Retina (tissue), 1 donor: ENCODE results near the gene ZNF618.

Source experiments
- DNase-seq: peaks from one replicate; pipeline ENCODE4 v3.0.0-alpha.2; 2016

The ZNF618 gene

DNA sequence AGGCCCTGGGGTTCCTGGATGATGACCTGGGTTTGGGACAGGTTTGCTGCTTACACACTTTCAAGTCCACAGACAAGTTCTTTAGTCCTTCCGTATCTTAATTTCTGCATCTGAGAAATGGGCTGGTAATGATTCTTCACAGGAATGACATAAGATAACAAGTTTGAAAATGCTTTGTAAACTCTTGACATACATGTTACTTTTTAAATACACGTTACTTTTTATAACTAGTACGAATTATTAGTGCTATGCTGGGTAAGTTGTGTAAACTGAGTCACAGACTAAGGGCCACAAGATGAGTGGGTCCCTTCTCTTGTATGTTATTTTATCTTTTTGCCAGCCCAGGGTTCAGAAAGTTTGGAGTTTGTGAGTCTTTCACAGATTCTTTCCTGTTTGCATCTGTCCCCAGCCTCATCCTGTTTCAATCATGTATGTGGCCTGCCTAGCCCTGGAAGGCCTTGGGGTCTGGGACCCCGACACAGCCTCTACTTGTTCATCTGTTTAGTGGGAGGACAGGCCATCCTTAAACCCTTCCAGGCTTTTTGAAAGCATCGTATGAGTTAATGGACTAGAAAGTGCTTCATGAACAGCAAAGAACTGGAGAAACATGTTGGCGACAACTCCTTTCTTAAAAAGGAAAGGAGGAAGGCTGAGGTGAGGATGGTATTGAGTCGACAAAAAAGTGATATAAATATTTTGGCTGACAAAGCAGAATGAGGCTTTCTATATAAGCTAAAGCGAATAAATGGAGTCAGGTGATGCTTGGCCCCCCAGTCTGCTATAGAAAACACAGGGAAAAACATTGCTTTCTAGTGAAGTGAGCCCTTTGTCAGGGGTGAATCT lies 9.3 kb downstream of the ZNF618 start:
- no peak for DNase-seq

DNA sequence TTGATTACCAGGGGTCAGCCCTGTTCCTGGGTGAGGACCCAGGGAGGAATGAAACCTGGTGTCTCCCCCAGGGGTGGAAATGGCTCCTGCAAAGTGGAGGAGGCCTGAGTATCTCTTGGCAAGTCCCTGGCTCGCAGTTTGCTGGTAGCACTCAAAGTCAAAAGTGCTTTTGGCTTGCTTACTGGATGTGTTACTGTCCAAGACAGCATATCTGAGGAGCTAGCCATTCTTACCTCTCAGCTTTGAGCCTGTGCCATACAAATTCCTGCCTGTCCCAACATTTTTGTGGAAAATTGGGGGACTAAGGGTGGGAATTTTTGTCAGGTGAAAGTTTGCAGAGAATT lies 9.9 kb downstream of the ZNF618 start:
- no peak for DNase-seq

DNA sequence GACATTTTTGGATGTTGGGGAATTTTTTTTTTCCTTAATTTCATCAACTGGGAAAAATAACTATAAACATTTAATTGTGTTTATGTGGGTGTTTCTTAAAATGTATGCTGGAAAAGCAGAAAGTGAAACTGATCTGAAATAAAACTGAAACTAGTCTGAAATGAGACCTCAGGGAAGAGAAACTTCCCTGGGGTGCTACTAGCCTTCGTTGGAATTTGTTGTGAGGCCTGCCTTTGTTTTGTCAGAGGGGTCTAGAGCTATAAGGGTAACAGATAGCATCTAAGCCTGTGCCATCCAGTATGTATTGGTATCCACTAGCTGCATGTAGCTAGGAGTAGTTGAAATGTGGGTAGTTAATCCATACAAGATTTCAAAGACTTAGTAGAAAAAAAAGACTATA lies 10.4 kb downstream of the ZNF618 start:
- no peak for DNase-seq

DNA sequence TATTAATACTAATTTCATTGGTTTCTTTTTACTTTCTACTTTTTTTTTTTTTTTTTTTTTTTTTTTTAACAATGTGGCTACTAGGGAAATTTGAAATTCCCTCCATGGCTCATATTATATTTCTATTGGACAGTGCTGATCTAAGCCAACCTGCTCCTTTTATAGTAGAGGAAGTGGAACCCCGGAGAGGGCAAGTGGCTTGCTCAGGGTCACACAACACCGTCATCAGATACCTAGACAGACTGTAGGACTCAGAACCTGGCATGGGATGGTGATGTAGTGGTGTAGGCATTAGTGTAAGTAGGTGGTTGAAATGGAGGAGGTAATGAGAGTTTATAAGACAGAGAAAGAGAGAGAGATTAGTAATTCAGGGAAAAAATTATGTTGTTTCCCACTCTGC lies 10.8 kb downstream of the ZNF618 start:
- DNase-seq: no peak

DNA sequence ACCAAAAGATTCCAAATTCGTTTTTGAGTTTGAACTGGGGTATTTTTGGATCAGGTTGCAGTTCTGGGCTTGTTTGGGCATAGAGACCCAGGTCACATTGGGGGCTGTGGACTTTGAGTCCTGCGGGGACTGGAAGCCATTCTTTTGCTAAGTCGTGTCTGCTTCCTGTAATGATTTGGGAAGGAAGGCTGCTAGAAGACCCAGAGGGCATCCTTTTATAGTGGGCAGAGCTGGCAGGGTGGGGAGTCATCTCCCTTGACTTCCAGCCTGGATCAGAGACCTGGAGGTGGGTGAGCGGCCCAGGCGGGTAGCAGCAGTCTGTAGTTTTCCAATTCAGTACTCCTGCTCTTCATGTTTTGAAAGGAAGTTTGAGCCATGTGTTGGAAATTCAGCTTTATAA lies 11.3 kb downstream of the ZNF618 start:
- no peak for DNase-seq

- no peak for DNase-seq
These were observed 12.2 kb downstream of the ZNF618 start for GRCh38 chr9:113888336-113888735.

GRCh38 chr9:113888976-113889375 lies 12.9 kb downstream of the ZNF618 start:
- DNase-seq: no peak

GRCh38 chr9:113890704-113891103 lies 14.6 kb downstream of the ZNF618 start:
- no peak for DNase-seq

GRCh38 chr9:113892861-113893491 lies 16.9 kb downstream of the ZNF618 start:
- no peak for DNase-seq

- no peak for DNase-seq
These were observed 18.1 kb downstream of the ZNF618 start for GRCh38 chr9:113894166-113894565.

GRCh38 chr9:113895526-113895925 lies 19.4 kb downstream of the ZNF618 start:
- DNase-seq: no peak

DNA sequence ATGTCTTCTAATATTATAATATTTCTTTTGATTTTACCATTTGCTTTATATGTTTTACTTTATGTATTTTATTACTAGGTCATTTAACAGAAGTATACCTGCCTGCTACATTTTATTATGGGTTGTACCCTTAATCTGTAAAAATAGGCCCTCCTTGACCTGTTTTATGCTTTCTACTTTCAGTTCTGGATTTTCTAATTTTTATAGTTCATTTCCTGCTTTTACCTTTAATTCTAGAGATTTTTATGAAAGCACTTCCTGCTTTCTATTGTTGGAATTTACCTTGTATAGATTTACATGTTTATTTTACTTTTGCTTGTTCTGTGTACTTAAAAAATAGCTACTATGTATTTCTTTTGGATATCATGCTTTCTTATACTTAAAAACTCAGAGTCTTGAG lies 20.6 kb downstream of the ZNF618 start:
- no peak for DNase-seq

DNA sequence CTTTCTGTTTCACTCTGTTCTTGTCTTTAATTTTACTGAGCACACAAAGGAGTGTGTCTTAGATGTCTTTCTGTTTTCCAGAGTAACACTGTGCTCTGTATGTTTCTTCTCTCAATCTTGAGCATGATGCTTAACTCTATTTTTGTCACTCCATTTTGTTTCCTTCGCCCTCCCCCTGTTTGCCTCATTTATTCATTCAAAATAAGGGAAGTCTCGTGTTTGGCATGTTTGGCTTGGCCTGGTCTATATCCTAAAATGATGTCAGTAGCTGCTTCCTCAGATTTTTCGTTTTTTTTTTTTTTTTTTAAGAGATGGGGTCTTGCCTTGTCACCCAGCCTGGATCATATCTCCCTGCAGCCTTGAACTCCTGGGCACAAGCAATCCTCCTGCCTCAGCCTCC lies 22.0 kb downstream of the ZNF618 start:
- DNase-seq: no peak

- no peak for DNase-seq
These were observed 22.5 kb downstream of the ZNF618 start for GRCh38 chr9:113898596-113898995.

GRCh38 chr9:113899205-113899604 lies 23.1 kb downstream of the ZNF618 start:
- no peak for DNase-seq

DNA sequence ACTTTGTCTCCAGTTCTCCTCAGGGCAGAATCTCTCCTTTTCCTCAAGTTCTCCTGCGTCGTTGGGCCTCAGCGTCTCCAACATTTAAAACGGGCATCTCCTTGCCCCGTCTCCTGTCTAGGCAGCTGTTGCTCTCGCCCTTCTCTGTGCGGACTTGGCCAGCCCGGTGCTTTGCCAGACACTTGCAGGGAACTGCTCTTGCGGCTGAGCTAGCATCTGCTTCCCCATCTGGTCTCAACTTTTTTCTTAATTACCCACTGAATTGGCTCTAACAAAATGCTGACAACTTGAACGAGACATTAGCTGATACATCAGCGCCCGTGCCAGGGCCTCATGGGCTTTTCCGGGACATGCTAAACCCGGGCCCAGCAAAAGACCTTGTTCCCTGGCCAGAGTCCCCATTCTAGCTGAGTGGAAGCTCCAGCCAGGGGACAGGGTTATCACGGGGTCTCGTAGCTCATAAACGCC lies 25.1 kb downstream of the ZNF618 start:
- no peak for DNase-seq

DNA sequence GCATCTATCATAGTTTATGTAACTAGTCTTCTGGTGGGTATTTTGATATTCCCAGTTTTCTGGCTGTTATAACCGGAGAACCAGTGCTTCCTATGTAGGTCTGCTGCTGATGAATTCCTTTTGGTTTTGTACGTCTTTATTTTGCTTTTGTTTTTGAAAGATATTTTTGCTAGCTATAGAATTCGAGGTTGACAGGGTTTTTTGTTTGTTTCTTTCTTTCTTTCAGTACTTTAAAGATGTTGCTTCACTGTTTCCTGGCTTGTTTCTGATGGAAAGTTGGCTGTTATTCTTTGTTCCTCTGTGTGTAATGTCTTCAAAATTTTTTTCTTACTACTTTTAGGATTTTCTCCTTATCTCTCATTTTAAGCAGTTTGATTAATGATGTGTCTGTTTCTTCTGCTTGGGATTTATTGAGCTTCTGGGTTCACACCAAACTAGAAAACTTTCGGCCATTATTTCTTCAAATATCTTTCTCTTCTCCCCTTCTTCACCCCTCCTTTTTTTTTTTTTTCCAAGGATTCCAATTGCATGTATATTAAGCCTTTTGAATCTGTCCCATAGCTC lies 27.5 kb downstream of the ZNF618 start:
- DNase-seq: no peak

- DNase-seq: no peak
These were observed 30.5 kb downstream of the ZNF618 start for GRCh38 chr9:113906411-113907110.

- DNase-seq: no peak
These were observed 31.2 kb downstream of the ZNF618 start for GRCh38 chr9:113907282-113907681.

- DNase-seq: no peak
These were observed 33.3 kb downstream of the ZNF618 start for GRCh38 chr9:113909421-113909820.

DNA sequence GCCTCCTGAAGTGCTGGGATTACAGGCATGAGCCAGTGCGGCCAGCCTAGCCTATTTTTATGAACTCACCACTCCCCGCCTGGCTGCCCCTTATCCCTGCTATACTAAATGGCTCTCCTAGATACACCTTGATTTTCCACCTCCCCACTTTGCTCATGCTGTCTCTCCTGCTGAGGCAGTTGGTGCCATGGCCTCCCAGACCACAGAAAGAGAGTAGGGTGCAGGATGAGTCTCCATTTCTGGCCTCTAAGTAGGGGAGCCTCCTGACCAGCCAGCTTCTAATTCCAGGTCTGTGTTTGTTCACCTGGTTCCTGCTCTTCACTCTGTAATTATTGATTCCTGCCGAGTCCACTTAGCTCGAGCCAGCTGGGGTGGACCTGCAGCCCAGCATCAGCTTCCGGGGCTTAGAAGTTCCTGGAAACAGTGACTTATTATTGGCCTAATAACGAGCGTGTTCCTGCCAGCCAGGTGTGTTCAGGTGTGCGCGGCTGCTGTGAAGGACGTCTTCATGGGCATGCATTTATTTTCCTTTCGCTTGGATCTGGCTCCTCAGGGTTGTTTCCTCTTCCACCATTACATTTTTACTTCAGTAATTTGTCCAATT lies 34.0 kb downstream of the ZNF618 start:
- no peak for DNase-seq

DNA sequence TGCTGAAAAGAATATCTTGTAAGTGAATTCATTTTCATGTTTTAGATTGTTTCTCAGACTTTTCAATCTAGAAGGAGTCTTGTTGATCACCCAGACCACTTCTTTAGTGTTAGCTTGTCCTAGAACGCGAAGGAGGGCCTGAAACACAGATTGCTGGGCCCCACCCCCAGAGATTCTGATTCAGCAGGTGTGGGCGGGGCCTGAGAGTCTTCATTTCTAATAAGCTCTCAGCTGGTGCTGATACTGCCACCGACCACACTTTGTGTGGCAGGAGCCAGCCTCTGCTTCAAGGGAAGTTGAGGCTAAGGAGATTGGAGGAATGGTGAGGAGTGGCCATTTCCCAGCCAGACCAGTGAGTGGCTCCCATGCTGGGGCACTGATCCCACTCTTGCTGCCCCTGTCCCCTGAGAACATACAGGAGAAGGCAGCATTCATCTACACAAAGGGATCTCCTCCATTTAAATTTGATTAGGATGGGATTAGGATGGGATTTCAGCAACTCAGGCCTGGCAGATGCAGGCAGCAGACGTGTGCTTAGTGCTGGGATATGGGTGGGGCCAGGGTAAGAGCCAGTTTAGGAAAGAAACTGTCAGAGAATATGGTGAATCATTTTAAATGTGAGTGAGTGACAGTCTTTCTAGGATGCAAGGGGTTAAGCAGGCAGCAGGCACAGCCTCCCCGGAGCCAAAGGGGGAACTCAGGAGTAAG lies 35.9 kb downstream of the ZNF618 start:
- DNase-seq: no peak

DNA sequence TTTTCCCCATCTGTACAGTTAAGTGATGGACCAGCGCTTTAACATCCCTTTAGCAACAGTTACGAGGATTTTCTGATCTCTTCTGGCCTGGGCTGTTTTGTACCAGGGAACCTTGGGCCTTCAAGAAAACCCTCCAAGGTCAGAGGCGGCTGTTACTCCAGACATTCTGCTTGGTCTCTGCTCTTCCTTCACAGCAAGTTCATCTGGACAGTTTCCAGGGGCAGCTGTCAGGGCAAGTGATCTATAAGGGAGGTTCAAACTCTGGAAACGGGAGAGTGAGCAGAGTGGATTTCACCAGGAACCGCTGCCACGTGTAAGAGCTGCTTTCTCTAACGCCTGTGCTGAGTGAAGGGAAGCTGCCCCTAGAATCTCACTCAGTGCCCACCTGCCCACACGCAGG lies 36.7 kb downstream of the ZNF618 start:
- DNase-seq: no peak
